HepG2 (cell line): ENCODE measurements around the gene YEATS4. TPM values are rescaled to one million over a fixed set of nuclear protein-coding genes. Genes with fewer than 3 reads are reported as not detected.

Experiments used
- BHLHE40 ChIP-seq: IDR thresholded peaks from 2 replicates; pipeline ENCODE4 v1.6.1; 2011; ENCODE audit warnings: low read length, improper control_type of control experiment
- DPF2 ChIP-seq: sonication (generic); formaldehyde crosslinking; IDR thresholded peaks from 2 replicates; pipeline ENCODE4 v1.4.0; 2020; ENCODE audit warnings: mild to moderate bottlenecking, low read depth, missing genetic modification reagents, borderline replicate concordance
- EP300 ChIP-seq, 3 experiments: sonication (generic) in 1 of 3; formaldehyde crosslinking in 1 of 3; IDR thresholded peaks; 2 replicates each; pipeline versions ENCODE4 v1.5.1 to v1.6.1; 2011 to 2020; ENCODE audit warnings: low read depth in 2 of 3, low read length in 2 of 3, borderline replicate concordance in 1 of 3, improper control_type of control experiment in 1 of 3, mild to moderate bottlenecking in 1 of 3, missing genetic modification reagents in 1 of 3, moderate library complexity in 1 of 3
- GATA4 ChIP-seq: sonication (generic); IDR thresholded peaks from 2 replicates; pipeline ENCODE4 v1.6.1; 2016; ENCODE audit warnings: antibody characterized with exemption, low read depth, borderline replicate concordance
- HOXA3 ChIP-seq: sonication (generic); formaldehyde crosslinking; IDR thresholded peaks from 2 replicates; pipeline ENCODE4 v1.5.0; 2020; ENCODE audit warnings: missing genetic modification reagents
- MED13 ChIP-seq: sonication (generic); formaldehyde crosslinking; IDR thresholded peaks from 2 replicates; pipeline ENCODE4 v1.5.0; 2020; ENCODE audit warnings: missing genetic modification reagents
- RCOR2 ChIP-seq: IDR thresholded peaks from 2 replicates; pipeline ENCODE4 v1.6.1; 2016; ENCODE audit warnings: missing biosample characterization, missing genetic modification reagents
- REST ChIP-seq, 2 experiments: IDR thresholded peaks; 2 replicates each; pipeline ENCODE4 v1.6.1; 2011 to 2012; ENCODE audit warnings: low read length in 2 of 2, borderline replicate concordance in 1 of 2, low read depth in 1 of 2, mild to moderate bottlenecking in 1 of 2, moderate library complexity in 1 of 2
- SNAPC2 ChIP-seq: sonication (generic); formaldehyde crosslinking; IDR thresholded peaks from 2 replicates; pipeline ENCODE4 v1.8.1; 2022; ENCODE audit warnings: mild to moderate bottlenecking, missing genetic modification reagents
- ZMAT3 ChIP-seq: sonication (generic); formaldehyde crosslinking; conservative IDR thresholded peaks from 2 replicates; pipeline ENCODE4 v1.7.0; 2021; ENCODE audit warnings: missing genetic modification reagents
- ZNF569 ChIP-seq: sonication (generic); formaldehyde crosslinking; IDR thresholded peaks from 2 replicates; pipeline ENCODE4 v1.5.0; 2020; ENCODE audit warnings: mild to moderate bottlenecking, missing genetic modification reagents, moderate library complexity, borderline replicate concordance
- polyA plus RNA-seq, 8 experiments: library from polyadenylated mRNA; depleted of rRNA in 3 of 8; stranded (reverse) in 7 of 8; unstranded in 1 of 8; fragments of >200 nt; fragmentation: Illumina TruSeq in 4 of 8; extraction: Trizol in 4 of 8; gene quantifications; 2 replicates each; pipeline versions ENCODE4 v1.2.1 to v1.2.3, GENCODE V29; 2011 to 2016; ENCODE audit warnings: low read depth in 4 of 8, missing spikeins in 1 of 8, mixed read lengths in 1 of 8; ENCODE audit not compliant: insufficient read depth in 1 of 8
- total RNA-seq, 5 experiments: library from RNA; depleted of rRNA; stranded (reverse); fragments of >200 nt; fragmentation: Illumina TruSeq; extraction: Trizol; gene quantifications; 2 replicates each; pipeline ENCODE4 v1.2.3, GENCODE V29; 2016; ENCODE audit warnings: low read depth in 1 of 5
- TF ChIP-seq, protein P1 (sequence below): sonication (generic); formaldehyde crosslinking; IDR thresholded peaks from 2 replicates; pipeline ENCODE4 v1.4.0; 2020; ENCODE audit warnings: mild to moderate bottlenecking, low read depth, missing genetic modification reagents

The YEATS4 gene
- total and polyA plus RNA-seq, 2 of the 13 experiments (the other 11 are each of a cell fraction or from before 2014, with no cell fraction given), result 16.8 to 45.0 TPM

DNA sequence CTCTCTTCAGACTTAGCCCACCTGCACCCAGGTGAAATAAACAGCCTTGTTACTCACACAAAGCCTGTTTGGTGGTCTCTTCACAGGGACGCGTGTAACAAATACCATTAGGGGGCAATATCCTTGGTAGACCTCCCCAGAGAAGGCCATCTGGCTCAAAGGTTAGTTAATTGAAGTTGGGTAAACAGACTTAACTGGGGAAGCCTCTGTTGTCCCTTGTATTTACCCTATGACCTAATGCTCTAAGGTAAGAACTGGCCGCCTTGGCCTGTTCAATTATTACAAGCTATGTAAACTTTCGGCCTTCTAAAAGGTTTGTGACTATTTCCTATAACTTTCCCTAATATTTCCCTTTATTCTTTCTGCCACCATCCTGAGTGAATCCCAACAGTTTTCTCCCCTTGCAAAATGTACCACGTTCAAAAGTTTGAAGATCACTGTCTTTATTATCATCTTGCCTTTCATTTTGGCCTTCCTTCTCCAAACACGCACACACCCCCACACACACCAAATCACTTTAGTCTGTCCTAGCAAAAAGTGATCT lies 26.7 kb upstream of the YEATS4 start (continued):
- TF ChIP-seq ZMAT3 (no peak), REST (IDR thresholded peaks at IDR 0.05; ENCODE audit: borderline replicate concordance in 1 of 2, low read depth in 1 of 2, low read length in 2 of 2) (peak in 1 of 2 experiments; percentile 66; a peak in 1 of 4 replicates), GATA4 (peak; percentile 72; the same call in 1 of the 2 replicates), DPF2 (CRISPR knock-in tag) (peak; percentile 60; the same call in 1 of the 2 replicates), SNAPC2 (CRISPR knock-in tag) (0 out of 2 replicates have a peak, but pooled peaks have one; percentile 39), MED13 (CRISPR knock-in tag) (peak; percentile 91; the same call in 1 of the 2 replicates), HOXA3 (CRISPR knock-in tag) (peak; percentile 67; the same call in 1 of the 2 replicates), ZNF569 (CRISPR knock-in tag) (no peak), RCOR2 (CRISPR knock-in tag) (no peak), BHLHE40 (no peak; the same call in 1 of the 2 replicates), EP300 (IDR thresholded peaks at IDR 0.05; ENCODE audit: low read depth in 2 of 2, low read length in 2 of 2) (peak; percentile 13 to 96; a peak in 2 of 4 replicates), EP300 (CRISPR knock-in tag; IDR thresholded peaks at IDR 0.05; ENCODE audit: borderline replicate concordance) (peak; percentile 92)
- TF ChIP-seq, protein P1, sequence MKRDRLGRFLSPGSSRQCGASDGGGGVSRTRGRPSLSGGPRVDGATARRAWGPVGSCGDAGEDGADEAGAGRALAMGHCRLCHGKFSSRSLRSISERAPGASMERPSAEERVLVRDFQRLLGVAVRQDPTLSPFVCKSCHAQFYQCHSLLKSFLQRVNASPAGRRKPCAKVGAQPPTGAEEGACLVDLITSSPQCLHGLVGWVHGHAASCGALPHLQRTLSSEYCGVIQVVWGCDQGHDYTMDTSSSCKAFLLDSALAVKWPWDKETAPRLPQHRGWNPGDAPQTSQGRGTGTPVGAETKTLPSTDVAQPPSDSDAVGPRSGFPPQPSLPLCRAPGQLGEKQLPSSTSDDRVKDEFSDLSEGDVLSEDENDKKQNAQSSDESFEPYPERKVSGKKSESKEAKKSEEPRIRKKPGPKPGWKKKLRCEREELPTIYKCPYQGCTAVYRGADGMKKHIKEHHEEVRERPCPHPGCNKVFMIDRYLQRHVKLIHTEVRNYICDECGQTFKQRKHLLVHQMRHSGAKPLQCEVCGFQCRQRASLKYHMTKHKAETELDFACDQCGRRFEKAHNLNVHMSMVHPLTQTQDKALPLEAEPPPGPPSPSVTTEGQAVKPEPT (CRISPR knock-in tag), result no peak
